ENCODE results near the gene STAM. TPM values are rescaled to one million over a fixed set of nuclear protein-coding genes. Genes with fewer than 3 reads are reported as not detected.
A peak's percentile ranks its signal among the peaks of the same experiment; 100 is the strongest.

Gene STAM
- total and polyA plus RNA-seq, 9 of the 15 experiments (the other 6 are each of a cell fraction or from before 2014, with no cell fraction given) = 13.8 to 33.5 (median 26.4) TPM

DNA sequence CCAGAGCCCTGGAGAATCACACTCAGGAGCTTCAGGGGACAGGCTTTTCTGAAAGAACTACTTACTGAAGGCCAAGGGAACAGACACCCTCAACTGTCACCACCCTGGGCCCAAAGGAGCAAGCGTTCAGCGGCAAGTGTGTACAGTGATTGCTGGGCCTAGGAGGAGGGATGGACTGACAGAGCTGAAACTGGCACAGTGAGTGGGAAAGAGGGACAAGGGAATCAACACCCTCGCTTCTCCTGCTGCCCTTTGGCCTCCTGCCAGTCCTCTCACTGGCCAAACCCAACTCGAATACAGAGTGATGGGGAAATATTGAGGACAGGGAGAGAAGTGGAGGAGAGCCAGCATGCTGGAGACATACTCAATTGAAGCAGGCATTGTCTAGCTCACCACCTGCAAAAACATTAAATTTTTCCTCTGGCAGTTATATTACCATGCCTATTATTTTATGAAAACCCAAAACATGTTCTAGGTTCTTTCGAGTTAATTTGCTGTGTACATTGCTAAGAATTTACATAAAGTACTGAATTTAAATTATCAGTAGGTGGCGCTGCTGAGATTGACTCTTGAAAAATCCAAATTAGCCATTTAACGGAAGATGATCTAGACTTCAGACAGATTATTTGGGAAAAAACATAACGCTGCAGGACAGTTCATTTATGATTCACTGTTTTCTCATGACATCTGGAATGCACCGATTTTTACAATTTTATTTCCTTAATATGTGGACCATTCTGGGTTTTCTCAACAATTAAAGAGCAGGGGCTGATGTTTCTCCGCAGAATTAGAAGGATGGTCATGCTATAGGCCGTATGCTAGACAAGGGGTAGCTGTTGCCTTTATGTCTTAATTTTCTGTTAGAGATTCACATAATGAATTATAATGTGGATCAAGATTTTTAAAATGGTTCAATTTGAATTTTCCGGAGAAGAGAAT is 93.3 kb downstream of the STAM start (continued):
- TF ChIP-seq, protein P1, sequence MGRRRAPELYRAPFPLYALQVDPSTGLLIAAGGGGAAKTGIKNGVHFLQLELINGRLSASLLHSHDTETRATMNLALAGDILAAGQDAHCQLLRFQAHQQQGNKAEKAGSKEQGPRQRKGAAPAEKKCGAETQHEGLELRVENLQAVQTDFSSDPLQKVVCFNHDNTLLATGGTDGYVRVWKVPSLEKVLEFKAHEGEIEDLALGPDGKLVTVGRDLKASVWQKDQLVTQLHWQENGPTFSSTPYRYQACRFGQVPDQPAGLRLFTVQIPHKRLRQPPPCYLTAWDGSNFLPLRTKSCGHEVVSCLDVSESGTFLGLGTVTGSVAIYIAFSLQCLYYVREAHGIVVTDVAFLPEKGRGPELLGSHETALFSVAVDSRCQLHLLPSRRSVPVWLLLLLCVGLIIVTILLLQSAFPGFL (CRISPR knock-in tag; IDR thresholded peaks at IDR 0.05) = no peak
- TF ChIP-seq SOX6 (IDR thresholded peaks at IDR 0.05) = no peak
- TF ChIP-seq GABPB2 (CRISPR knock-in tag; conservative IDR thresholded peaks at IDR 0.05) = no peak
- TF ChIP-seq FOXK1 (CRISPR knock-in tag; IDR thresholded peaks at IDR 0.05; ENCODE audit: borderline replicate concordance) = no peak
- no peak for TF ChIP-seq SP2 (IDR thresholded peaks at IDR 0.05; ENCODE audit: extremely low read depth, low read depth, low read length, poor library complexity, severe bottlenecking)
- TF ChIP-seq, protein P2, sequence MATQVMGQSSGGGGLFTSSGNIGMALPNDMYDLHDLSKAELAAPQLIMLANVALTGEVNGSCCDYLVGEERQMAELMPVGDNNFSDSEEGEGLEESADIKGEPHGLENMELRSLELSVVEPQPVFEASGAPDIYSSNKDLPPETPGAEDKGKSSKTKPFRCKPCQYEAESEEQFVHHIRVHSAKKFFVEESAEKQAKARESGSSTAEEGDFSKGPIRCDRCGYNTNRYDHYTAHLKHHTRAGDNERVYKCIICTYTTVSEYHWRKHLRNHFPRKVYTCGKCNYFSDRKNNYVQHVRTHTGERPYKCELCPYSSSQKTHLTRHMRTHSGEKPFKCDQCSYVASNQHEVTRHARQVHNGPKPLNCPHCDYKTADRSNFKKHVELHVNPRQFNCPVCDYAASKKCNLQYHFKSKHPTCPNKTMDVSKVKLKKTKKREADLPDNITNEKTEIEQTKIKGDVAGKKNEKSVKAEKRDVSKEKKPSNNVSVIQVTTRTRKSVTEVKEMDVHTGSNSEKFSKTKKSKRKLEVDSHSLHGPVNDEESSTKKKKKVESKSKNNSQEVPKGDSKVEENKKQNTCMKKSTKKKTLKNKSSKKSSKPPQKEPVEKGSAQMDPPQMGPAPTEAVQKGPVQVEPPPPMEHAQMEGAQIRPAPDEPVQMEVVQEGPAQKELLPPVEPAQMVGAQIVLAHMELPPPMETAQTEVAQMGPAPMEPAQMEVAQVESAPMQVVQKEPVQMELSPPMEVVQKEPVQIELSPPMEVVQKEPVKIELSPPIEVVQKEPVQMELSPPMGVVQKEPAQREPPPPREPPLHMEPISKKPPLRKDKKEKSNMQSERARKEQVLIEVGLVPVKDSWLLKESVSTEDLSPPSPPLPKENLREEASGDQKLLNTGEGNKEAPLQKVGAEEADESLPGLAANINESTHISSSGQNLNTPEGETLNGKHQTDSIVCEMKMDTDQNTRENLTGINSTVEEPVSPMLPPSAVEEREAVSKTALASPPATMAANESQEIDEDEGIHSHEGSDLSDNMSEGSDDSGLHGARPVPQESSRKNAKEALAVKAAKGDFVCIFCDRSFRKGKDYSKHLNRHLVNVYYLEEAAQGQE (IDR thresholded peaks at IDR 0.05; ENCODE audit: borderline replicate concordance) = peak; percentile 34; the same call in 1 of the 2 replicates
- TF ChIP-seq, protein P2 (CRISPR knock-in tag; IDR thresholded peaks at IDR 0.05; ENCODE audit: low read depth) = no peak
- TF ChIP-seq ADNP (tag; IDR thresholded peaks at IDR 0.05) = no peak
- TF ChIP-seq NFE2L1 (tag; IDR thresholded peaks at IDR 0.05; ENCODE audit: borderline replicate concordance, low read depth) = no peak
- TF ChIP-seq, protein P3, sequence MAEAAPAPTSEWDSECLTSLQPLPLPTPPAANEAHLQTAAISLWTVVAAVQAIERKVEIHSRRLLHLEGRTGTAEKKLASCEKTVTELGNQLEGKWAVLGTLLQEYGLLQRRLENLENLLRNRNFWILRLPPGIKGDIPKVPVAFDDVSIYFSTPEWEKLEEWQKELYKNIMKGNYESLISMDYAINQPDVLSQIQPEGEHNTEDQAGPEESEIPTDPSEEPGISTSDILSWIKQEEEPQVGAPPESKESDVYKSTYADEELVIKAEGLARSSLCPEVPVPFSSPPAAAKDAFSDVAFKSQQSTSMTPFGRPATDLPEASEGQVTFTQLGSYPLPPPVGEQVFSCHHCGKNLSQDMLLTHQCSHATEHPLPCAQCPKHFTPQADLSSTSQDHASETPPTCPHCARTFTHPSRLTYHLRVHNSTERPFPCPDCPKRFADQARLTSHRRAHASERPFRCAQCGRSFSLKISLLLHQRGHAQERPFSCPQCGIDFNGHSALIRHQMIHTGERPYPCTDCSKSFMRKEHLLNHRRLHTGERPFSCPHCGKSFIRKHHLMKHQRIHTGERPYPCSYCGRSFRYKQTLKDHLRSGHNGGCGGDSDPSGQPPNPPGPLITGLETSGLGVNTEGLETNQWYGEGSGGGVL (CRISPR knock-in tag; IDR thresholded peaks at IDR 0.05) = no peak
- no peak for TF ChIP-seq PRMT5 (CRISPR knock-in tag; IDR thresholded peaks at IDR 0.05)
- TF ChIP-seq GTF2F1 (IDR thresholded peaks at IDR 0.05; ENCODE audit: low read depth, low read length) = no peak
- no peak for TF ChIP-seq ZNF212 (CRISPR knock-in tag; IDR thresholded peaks at IDR 0.05)
